ENCODE results near the gene OR52A1. TPM values are rescaled to one million over a fixed set of nuclear protein-coding genes. Genes with fewer than 3 reads are reported as not detected.

Gene OR52A1
- total and polyA plus RNA-seq, 9 of the 15 experiments (the other 6 are each of a cell fraction or from before 2014, with no cell fraction given): under 0.01 to 0.33 (median 0.13) TPM; not detected in 3

- TF ChIP-seq AFF4 (CRISPR knock-in tag; IDR thresholded peaks at IDR 0.05) (no peak), VEZF1 (CRISPR knock-in tag; IDR thresholded peaks at IDR 0.05) (no peak), CREM (IDR thresholded peaks at IDR 0.05; ENCODE audit: low read depth) (no peak), MXD1 (CRISPR knock-in tag; IDR thresholded peaks at IDR 0.05; ENCODE audit: borderline replicate concordance, poor library complexity, severe bottlenecking) (no peak), ZBTB43 (CRISPR knock-in tag; IDR thresholded peaks at IDR 0.05) (no peak), ZNF384 (IDR thresholded peaks at IDR 0.05; ENCODE audit: low read depth, low read length) (peak; percentile 67), ESRRA (IDR thresholded peaks at IDR 0.05; ENCODE audit: borderline replicate concordance, low read depth) (no peak), NONO (IDR thresholded peaks at IDR 0.05; ENCODE audit: low read depth in 2 of 2, low read length in 1 of 2) (no peak), YY1 (IDR thresholded peaks at IDR 0.05; ENCODE audit: borderline replicate concordance in 1 of 3, control insufficient read depth in 1 of 3, extremely low read depth in 1 of 3, insufficient read depth in 3 of 3, insufficient read length in 1 of 3, insufficient replicate concordance in 2 of 3, low read depth in 1 of 3, low read length in 2 of 3) (no peak), ZNF511 (CRISPR knock-in tag; IDR thresholded peaks at IDR 0.05) (no peak), NKRF (IDR thresholded peaks at IDR 0.05; ENCODE audit: borderline replicate concordance) (no peak), LARP7 (IDR thresholded peaks at IDR 0.05) (no peak)
Observed at GRCh38 chr11:5153574-5154431, 754 bp downstream of the OR52A1 start (continued).
